Epidermal melanocyte (primary cell): ENCODE results near the gene EOLA1.
A peak's percentile ranks its signal among the peaks of the same experiment; 100 is the strongest.
"Not testable (repeated sequence)": the region's sequence is repeated elsewhere in the genome, so short reads cannot be mapped to it uniquely, and the experiment has no call there.

ENCODE experiments used
- DNase-seq: peaks from one replicate; pipeline ENCODE4 v3.0.0; 2011; ENCODE audit warnings: low spot score; ENCODE audit not compliant: insufficient read length

Gene EOLA1

GRCh38 chrX:149540621-149541520 lies at the start of gene EOLA1:
Gene EOLA1, plus strand, starts transcription at chrX:149541012. Its CDS starts 4,619 bp downstream, at chrX:149545631.
- no peak for DNase-seq

- DNase-seq = no peak
Measured at GRCh38 chrX:149491812-149492211, 49.0 kb upstream of the EOLA1 start.

DNA sequence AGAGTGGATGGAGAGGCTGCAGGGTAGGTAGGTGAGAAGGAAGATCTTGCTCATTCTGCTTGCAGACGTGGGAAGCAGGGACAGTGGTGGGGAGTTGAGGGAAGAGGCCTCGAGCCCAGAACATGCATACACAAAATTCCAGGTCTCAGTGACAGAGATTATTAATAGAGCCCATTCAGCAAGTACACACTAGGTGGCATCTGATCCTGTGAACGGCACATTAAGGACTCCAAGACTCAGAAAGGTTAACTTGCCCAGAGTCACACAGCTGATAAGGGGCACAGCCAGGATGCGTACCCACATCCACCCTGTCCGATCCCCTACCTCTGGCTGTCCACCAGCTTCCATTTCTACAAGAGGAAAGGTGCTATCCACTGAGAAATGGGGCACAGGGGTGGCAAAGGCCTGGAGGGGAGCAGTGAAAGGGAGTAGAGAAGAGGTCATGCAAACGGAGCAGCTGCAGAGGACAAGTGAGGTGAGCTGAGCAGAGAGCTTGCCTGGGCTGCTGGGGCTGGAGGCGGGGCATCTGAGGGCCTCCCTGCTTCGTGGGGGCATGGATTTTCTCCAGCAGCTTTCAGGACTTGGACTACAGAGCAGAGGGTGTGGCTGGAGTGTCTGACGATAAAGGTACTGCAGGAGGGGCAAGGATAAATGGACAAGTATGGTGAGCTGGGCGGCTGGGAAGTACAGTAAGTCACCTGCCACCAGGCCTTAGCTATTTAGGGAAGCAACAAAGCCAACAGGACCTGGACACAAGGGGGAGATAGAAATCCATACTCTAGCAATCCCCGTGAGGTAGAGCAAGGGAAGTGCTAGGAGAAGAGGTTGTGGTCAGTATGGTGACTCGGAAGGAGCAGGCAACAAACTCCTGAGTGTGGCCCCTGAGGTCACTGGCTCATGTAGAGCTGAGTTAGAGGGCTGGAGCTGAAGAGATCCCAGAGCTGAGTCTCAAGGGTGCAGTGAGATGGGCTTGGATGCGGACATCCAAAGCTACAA lies 46.9 kb upstream of the EOLA1 start:
- no peak for DNase-seq

- DNase-seq = no peak
Measured at GRCh38 chrX:149494844-149495565, 45.8 kb upstream of the EOLA1 start.

DNA sequence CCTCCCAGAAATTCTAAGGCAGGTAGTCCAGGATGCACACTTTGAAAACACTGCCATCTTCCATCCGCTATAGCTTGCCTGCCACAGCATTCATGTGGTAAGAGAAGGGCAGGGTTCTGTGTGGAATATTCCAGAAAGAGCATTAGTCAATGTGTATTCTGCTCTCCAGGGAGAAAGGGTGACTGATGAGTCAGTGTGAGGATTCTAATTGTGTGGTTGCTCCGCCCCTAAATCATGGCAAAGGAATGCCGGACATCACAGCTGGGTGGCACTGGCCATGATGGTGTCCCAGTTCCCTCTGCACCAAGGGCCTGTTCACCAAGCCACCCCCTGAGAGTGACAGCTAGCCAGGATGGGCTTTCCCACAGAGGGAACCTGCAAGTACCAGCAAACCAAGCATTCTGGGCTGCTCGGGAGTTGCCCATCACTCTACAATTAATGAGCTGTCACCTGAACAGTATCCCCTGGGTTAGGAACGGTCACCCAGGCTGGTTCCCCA lies 45.2 kb upstream of the EOLA1 start:
- DNase-seq = no peak

GRCh38 chrX:149497054-149497453 lies 43.8 kb upstream of the EOLA1 start:
- DNase-seq = no peak

GRCh38 chrX:149497626-149498025 lies 43.2 kb upstream of the EOLA1 start:
- no peak for DNase-seq

- no peak for DNase-seq
Measured at GRCh38 chrX:149498767-149499166, 42.0 kb upstream of the EOLA1 start.

DNA sequence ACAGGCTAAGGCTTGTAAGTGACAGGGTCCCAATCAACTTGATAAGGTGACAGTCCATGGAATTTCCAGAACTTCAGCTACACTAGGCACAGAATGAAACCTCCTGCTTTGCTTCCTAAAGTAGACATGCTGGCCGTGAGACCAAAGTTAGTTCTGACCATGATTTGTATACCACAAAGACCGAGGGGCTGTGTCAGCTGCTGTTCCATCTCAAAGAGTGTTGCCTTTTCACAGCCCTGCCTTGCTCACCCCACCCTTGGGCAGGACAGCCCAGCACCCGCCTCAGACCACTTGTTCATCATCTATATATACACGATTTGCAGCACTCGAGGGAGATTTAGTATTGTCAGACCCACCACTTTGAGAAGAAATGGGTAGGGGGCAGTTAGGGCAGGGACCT lies 41.0 kb upstream of the EOLA1 start:
- no peak for DNase-seq

DNA sequence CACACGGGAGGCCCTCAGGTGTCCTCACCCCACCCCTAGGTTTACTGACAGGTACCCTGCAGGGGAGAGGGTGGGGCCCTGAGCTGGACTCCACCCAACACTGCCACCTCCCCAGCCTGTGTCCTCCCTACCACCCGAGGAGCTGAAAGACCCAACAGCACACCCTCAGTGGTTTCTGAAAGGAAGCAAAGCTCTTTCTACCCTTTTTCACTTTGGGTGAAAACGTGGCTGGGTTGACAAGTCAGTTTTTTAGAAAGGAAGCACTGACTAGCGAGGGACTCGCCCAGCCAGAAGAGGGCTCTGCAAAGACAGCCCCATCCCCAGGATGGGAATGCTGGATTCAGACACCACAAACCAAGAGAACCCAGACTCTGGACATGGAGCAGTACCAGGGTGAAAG lies 37.9 kb upstream of the EOLA1 start:
- DNase-seq = not testable (repeated sequence)

- not testable (repeated sequence) for DNase-seq
Measured at GRCh38 chrX:149503446-149503845, 37.4 kb upstream of the EOLA1 start.

DNA sequence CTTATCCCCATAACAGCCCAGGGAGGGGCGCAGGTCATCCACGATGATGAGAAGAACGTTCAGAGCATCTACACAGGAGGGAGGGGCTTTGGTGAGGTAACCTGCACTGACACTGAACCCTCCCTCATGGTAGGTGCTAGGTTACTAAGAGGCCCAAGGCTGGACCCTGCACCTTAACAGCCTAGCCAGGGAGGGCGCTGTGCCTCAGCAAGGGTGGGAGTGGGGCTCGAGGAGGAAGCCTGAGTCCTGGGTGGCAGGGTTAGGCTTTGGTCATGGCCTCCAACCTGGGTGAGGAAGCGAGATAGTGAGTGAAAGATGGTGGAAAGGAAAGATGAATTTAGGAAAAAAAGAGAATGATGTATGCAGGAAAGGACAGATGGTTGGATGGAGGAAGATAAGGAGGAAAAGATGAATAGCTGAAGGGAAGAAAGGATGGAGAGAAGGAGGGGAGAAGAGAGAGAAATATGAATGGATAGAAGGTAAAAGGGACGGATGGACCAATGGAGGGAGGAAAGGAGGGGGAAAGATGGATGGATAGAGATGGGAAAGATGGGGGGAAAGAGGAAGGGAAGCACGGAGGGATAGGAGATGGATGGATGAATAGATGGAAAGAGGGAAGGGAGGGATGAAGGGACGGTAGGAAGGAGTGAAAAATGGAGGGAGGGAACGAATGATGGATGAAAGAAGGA lies 36.4 kb upstream of the EOLA1 start:
- no peak for DNase-seq

DNA sequence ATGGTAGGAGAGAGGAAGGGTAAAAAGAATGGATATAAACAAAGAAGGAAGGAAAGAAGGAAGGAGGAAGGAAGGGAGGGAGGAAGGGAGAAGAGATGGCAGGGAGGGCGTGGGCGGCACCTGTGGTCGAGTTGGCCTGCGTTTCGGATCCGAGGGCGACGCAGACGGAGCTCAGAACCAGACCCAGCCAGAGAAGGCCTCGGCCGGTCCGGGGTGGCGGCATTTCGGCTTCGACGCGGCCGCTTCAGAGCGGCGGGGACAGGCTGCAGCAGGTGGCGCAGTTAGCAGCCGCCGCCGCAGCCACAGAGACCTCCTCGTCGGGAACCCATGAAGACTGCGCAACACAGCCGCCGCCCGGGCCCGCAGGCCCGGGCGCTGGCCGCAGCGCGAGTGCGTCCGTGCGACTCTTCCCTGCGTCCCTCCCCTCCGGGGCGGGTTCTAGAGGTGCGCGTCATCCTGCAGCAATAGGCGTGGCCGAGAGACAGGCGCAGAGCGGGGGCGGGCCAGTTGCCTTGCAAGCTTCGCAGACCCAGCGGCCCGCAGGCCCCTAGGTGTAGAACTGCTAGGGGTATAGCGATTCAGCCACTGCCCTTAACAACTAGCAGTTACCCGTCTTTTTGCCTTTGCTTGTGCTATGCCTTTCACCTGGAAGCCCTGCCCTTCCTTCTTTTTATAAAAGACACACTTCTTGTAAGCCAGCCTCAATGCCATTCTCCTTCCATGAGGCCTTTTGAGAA lies 35.7 kb upstream of the EOLA1 start, which contains the start of gene IDS:
TSS of gene IDS (minus strand) at position 392 of the 737 bp plus-strand sequence. CDS start at position 223, 169 bp downstream.
- peak; percentile 57 for DNase-seq

DNA sequence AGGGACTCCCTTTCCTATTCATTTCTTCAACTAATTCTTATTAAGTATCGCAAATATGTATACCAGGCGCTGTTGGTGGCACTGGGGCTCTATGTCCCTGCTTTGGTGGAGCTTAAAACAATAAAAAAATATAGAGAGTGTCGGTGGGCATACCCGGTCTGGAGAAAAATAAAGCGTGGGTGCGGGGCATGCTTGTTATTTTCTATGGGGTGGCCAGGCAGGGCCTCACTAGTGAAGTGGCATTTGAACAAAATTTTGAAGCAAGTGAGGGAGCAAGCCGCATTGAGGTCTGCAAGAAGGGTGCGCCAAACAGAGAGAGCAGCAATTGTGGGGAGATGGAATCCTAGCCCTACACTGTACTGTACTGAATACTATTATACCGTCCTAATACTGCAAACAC lies 35.1 kb upstream of the EOLA1 start:
- no peak for DNase-seq

DNA sequence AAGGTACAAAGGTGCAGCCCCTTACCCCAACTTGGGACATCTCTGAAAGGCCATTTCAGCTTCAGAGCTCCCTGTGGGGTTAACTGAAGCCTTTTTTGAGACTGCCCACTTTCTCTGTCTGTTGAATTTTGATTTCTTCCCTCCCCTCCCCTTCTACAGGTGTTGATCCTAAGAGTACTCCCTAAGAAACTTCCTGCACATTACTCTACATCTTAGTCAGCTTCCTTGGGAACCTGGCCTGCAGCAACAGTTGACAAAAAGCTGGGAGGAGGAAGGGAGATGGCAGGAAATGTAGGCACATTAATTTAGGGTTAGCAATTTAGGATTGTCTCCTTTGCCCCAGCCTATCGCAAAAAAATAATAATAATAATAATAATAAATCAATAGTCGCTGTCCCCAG lies 34.5 kb upstream of the EOLA1 start:
- no peak for DNase-seq

DNA sequence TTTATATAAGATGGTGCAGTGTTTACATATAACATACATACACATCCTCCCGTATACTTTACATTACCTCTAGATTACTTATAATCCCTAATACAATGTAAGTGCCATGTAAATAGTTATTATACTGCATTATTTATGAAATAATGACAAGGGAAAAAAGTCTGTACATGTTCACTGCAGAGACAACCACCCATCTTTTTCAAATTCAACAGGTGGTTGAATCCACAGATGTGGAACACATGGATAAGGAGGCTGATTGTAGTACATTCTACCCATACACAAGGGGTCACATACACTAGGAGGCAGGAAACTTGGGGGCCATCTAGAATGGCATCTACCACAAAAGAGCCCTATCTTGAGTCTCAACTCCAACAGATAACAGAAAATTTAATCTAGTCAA lies 32.3 kb upstream of the EOLA1 start:
- no peak for DNase-seq

GRCh38 chrX:149510386-149510785 lies 30.4 kb upstream of the EOLA1 start:
- DNase-seq = no peak

GRCh38 chrX:149511081-149511480 lies 29.7 kb upstream of the EOLA1 start:
- no peak for DNase-seq

GRCh38 chrX:149512225-149512885 lies 28.5 kb upstream of the EOLA1 start:
- DNase-seq = peak; percentile 38
